HG03354 (cell line): ENCODE measurements around the gene ATL1.
"Not testable (repeated sequence)": the region's sequence is repeated elsewhere in the genome, so short reads cannot be mapped to it uniquely, and the experiment has no call there.

Source experiments
- ATAC-seq: cut with Tn5 transposase; IDR thresholded peaks from one replicate; pipeline ENCODE4 v1.9.1; 2021; ENCODE audit warnings: mild to moderate bottlenecking; ENCODE audit not compliant: unreplicated experiment, poor library complexity, severe bottlenecking

ATL1 gene

GRCh38 chr14:50599700-50600444 is 39.9 kb downstream of the ATL1 start:
- ATAC-seq: no peak

- no peak for ATAC-seq
These were observed 40.9 kb downstream of the ATL1 start for GRCh38 chr14:50600849-50601248.

- ATAC-seq: no peak
These were observed 41.4 kb downstream of the ATL1 start for GRCh38 chr14:50601394-50601793.

- ATAC-seq: no peak
These were observed 42.1 kb downstream of the ATL1 start for GRCh38 chr14:50602035-50602434.

- ATAC-seq: no peak
These were observed 43.6 kb downstream of the ATL1 start for GRCh38 chr14:50603565-50603964.

- ATAC-seq: no peak
These were observed 45.8 kb downstream of the ATL1 start for GRCh38 chr14:50605766-50606165.

GRCh38 chr14:50606468-50606867 is 46.5 kb downstream of the ATL1 start:
- no peak for ATAC-seq

GRCh38 chr14:50607181-50607580 is 47.2 kb downstream of the ATL1 start:
- no peak for ATAC-seq

- ATAC-seq: no peak
These were observed 47.8 kb downstream of the ATL1 start for GRCh38 chr14:50607761-50608160.

GRCh38 chr14:50608302-50608851 is 48.4 kb downstream of the ATL1 start:
- ATAC-seq: no peak

- no peak for ATAC-seq
These were observed 50.5 kb downstream of the ATL1 start for GRCh38 chr14:50610465-50610864.

GRCh38 chr14:50612806-50613205 is 52.9 kb downstream of the ATL1 start:
- no peak for ATAC-seq

- ATAC-seq: no peak
These were observed 55.1 kb downstream of the ATL1 start for GRCh38 chr14:50615056-50615455.

- ATAC-seq: no peak
These were observed 55.6 kb downstream of the ATL1 start for GRCh38 chr14:50615552-50615951.

GRCh38 chr14:50616275-50616674 is 56.3 kb downstream of the ATL1 start:
- ATAC-seq: no peak

- peak; percentile 47 for ATAC-seq
These were observed 59.7 kb downstream of the ATL1 start for GRCh38 chr14:50619569-50620141.

- no peak for ATAC-seq
These were observed 60.4 kb downstream of the ATL1 start for GRCh38 chr14:50620341-50620740.

GRCh38 chr14:50622978-50623377 is 63.0 kb downstream of the ATL1 start:
- ATAC-seq: no peak

- ATAC-seq: no peak
These were observed 64.5 kb downstream of the ATL1 start for GRCh38 chr14:50624447-50624846.

- not testable (repeated sequence) for ATAC-seq
These were observed 65.0 kb downstream of the ATL1 start for GRCh38 chr14:50624947-50625346.

GRCh38 chr14:50631408-50631821 is 71.5 kb downstream of the ATL1 start:
- ATAC-seq: no peak
